Peyer's patch (tissue), 4 donors: ENCODE data around the gene RIGI.

ENCODE experiments used
- POLR2A ChIP-seq, 2 donors: fragments of 450-650 bp; IDR thresholded peaks; one replicate each; pipeline ENCODE4 v1.5.1; 2017; ENCODE audit warnings: antibody characterized with exemption in 2 of 2, mild to moderate bottlenecking in 2 of 2, moderate library complexity in 2 of 2
- TF ChIP-seq, protein P1 (sequence below), 6 experiments: fragments of 450-650 bp in 4 of 6; fragments of 200-600 bp in 2 of 6; sonication (generic) in 1 of 6; IDR thresholded peaks; one replicate each; pipeline ENCODE4 v1.5.1; 2017 to 2019; ENCODE audit warnings: antibody characterized with exemption in 6 of 6, mild to moderate bottlenecking in 3 of 6, moderate library complexity in 1 of 6

- TF ChIP-seq POLR2A (IDR thresholded peaks at IDR 0.05), result no peak
- TF ChIP-seq, protein P1, sequence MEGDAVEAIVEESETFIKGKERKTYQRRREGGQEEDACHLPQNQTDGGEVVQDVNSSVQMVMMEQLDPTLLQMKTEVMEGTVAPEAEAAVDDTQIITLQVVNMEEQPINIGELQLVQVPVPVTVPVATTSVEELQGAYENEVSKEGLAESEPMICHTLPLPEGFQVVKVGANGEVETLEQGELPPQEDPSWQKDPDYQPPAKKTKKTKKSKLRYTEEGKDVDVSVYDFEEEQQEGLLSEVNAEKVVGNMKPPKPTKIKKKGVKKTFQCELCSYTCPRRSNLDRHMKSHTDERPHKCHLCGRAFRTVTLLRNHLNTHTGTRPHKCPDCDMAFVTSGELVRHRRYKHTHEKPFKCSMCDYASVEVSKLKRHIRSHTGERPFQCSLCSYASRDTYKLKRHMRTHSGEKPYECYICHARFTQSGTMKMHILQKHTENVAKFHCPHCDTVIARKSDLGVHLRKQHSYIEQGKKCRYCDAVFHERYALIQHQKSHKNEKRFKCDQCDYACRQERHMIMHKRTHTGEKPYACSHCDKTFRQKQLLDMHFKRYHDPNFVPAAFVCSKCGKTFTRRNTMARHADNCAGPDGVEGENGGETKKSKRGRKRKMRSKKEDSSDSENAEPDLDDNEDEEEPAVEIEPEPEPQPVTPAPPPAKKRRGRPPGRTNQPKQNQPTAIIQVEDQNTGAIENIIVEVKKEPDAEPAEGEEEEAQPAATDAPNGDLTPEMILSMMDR (IDR thresholded peaks at IDR 0.05), result no peak
Measured at GRCh38 chr9:32554107-32554506, 28.1 kb upstream of the RIGI start.
